Nephron progenitor cell (in vitro differentiated cells): Measurements from ENCODE around the gene GALNS.

Experiments
- DNase-seq: peaks from one replicate; pipeline ENCODE4 v3.0.0; 2021
- H3K27ac Mint-ChIP-seq: 2 replicates; pipeline ENCODE4 v1.8.0; 2021; ENCODE audit warnings: mild to moderate bottlenecking, moderate library complexity, mixed read lengths
- H3K27me3 Mint-ChIP-seq: 2 replicates; pipeline ENCODE4 v1.8.0; 2021; ENCODE audit warnings: mild to moderate bottlenecking, low read depth, mixed read lengths; ENCODE audit not compliant: poor library complexity
- H3K36me3 Mint-ChIP-seq: 2 replicates; pipeline ENCODE4 v1.8.0; 2021; ENCODE audit warnings: low read depth, mixed read lengths
- H3K4me1 Mint-ChIP-seq: 2 replicates; pipeline ENCODE4 v1.8.0; 2021; ENCODE audit warnings: mixed read lengths
- H3K4me3 Mint-ChIP-seq: 2 replicates; pipeline ENCODE4 v1.8.0; 2021; ENCODE audit warnings: mild to moderate bottlenecking, moderate library complexity, mixed read lengths
- H3K9me3 Mint-ChIP-seq: 2 replicates; pipeline ENCODE4 v1.8.0; 2021; ENCODE audit warnings: mild to moderate bottlenecking, moderate library complexity, mixed read lengths
- TF ChIP-seq, protein P1 (sequence below): fragments of 200-600 bp; sonication (generic); IDR thresholded peaks from 2 replicates; pipeline ENCODE4 v1.5.0; 2021; ENCODE audit warnings: antibody characterized with exemption

Gene GALNS

DNA sequence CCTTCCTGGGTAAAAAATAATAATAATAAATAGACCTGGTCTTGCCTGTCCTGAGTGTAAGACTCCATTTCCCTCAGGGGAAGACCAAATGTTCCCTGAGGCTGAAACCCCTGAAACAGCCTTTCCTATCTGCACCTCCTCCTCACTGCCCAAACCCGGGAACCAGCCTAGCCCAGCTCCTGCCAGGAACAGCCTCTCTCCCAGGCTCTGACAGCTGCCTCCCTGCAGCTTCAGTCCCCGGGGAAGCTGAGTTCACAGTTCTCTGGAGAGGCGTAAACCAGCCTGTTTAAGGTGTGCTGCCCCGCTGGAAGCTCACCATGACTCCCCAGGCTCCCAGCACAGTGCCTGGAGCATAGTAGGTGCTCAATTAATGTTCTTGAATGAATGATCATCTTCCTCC lies 60.5 kb downstream of the GALNS start:
- Mint-ChIP-seq H3K27me3 (peaks cover 17% of the 10 kb centered on the region), H3K4me3 (no peak overlapping the region), H3K36me3 (no peaks in the 10 kb centered on the region), H3K27ac (no peak overlapping the region), H3K4me1 (peaks cover 14% of the 10 kb centered on the region), H3K9me3 (no peaks in the 10 kb centered on the region)
- no peak for DNase-seq
- TF ChIP-seq, protein P1, sequence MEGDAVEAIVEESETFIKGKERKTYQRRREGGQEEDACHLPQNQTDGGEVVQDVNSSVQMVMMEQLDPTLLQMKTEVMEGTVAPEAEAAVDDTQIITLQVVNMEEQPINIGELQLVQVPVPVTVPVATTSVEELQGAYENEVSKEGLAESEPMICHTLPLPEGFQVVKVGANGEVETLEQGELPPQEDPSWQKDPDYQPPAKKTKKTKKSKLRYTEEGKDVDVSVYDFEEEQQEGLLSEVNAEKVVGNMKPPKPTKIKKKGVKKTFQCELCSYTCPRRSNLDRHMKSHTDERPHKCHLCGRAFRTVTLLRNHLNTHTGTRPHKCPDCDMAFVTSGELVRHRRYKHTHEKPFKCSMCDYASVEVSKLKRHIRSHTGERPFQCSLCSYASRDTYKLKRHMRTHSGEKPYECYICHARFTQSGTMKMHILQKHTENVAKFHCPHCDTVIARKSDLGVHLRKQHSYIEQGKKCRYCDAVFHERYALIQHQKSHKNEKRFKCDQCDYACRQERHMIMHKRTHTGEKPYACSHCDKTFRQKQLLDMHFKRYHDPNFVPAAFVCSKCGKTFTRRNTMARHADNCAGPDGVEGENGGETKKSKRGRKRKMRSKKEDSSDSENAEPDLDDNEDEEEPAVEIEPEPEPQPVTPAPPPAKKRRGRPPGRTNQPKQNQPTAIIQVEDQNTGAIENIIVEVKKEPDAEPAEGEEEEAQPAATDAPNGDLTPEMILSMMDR: no peak

DNA sequence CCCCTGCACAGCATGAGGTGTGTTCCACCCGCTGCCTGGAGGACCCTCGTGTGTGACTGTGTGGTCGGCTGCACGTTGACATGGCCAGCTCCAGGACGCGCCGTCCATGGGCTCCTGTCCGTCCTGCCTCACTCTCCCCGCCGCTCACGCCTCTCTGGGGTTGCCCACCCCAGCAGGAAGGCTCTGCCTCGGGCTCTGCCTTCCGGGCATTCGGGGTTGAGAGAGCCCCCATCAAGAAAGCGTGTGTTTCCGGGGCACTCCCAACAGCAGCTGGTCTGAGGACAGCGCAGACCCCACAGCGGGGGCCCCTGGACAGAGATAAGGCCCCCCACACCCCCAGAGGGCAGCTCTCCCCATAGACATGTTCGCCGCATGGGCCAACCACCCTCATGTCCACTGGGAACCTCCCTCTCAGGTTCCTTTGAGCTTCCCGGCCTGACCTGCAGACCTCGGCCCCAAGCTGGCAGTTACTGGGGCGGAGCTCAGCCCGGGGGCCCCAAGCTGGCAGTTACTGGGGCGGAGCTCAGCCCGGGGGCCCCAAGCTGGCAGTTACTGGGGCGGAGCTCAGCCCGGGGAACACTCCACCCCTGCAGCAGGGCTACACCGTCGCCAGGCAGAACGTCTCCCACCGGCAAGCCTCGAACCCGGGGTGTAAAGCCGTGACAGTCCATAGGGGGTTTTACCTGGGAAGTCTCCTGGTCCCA lies 63.3 kb downstream of the GALNS start:
- Mint-ChIP-seq H3K4me3 (no peak overlapping the region), H3K27me3 (peaks cover 31% of the 10 kb centered on the region), H3K4me1 (peaks cover 24% of the 10 kb centered on the region), H3K27ac (no peak overlapping the region), H3K36me3 (no peaks in the 10 kb centered on the region), H3K9me3 (no peaks in the 10 kb centered on the region)
- TF ChIP-seq, protein P1: no peak
- peak; percentile 8 for DNase-seq

DNA sequence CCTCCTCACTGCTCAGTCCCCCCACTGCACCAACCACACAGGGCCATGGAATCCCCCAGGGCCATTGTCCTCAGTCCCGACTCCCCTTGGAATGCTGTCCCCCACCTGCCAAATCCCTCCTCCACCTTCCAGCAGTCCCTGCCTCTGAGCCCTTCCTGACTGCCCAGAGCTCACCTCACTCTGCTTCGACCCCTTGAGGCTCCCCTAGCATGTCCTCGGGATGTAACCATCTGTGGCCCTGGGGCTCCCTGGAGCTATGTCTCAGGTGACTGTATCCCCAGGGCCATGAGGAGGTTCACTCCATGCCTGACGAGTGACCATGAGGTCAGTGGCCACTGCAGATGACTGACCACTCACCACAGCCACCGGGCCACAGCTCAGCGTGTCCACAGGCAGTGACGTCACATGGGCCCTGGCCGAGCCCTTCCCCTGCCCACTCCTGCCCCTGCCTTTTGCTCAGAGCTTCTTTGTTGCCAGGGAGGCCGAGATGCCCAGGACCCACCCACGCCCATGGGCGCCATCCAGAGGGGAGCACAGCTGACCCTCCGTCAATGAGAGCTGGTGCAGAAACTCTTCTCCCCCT lies 64.0 kb downstream of the GALNS start:
- Mint-ChIP-seq H3K4me1 (peaks cover 24% of the 10 kb centered on the region), H3K36me3 (no peaks in the 10 kb centered on the region), H3K4me3 (no peak overlapping the region), H3K27ac (no peak overlapping the region), H3K9me3 (no peaks in the 10 kb centered on the region), H3K27me3 (peaks cover 37% of the 10 kb centered on the region)
- TF ChIP-seq, protein P1: no peak
- DNase-seq: no peak

DNA sequence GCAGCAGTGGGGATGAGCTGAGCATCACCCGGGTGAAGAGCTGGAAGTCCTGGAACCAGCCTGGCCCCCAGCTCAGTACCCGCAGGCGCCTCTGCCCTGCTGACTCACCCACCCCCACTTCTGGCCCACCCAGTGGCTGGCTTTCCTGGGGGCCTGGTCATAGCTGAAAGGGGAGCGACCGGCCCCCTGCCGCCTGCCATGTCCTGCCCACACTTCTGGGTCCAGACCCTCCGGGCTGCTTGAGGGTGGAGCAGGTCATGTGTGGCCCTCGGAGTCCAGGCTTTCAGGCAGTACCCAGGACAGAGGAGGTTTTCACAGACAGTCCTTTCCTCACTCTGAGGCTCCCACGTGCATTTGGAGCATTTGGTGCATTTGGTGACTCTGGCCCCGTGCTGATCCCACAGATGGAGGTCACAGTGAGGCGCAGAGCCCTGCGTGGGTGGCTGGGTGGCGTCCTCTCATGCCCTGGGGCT lies 64.6 kb downstream of the GALNS start:
- Mint-ChIP-seq H3K27me3 (peaks cover 41% of the 10 kb centered on the region), H3K4me1 (peaks cover 24% of the 10 kb centered on the region), H3K36me3 (no peaks in the 10 kb centered on the region), H3K27ac (no peak overlapping the region), H3K4me3 (no peak overlapping the region), H3K9me3 (no peaks in the 10 kb centered on the region)
- DNase-seq: peak; percentile 2
- TF ChIP-seq, protein P1: no peak

DNA sequence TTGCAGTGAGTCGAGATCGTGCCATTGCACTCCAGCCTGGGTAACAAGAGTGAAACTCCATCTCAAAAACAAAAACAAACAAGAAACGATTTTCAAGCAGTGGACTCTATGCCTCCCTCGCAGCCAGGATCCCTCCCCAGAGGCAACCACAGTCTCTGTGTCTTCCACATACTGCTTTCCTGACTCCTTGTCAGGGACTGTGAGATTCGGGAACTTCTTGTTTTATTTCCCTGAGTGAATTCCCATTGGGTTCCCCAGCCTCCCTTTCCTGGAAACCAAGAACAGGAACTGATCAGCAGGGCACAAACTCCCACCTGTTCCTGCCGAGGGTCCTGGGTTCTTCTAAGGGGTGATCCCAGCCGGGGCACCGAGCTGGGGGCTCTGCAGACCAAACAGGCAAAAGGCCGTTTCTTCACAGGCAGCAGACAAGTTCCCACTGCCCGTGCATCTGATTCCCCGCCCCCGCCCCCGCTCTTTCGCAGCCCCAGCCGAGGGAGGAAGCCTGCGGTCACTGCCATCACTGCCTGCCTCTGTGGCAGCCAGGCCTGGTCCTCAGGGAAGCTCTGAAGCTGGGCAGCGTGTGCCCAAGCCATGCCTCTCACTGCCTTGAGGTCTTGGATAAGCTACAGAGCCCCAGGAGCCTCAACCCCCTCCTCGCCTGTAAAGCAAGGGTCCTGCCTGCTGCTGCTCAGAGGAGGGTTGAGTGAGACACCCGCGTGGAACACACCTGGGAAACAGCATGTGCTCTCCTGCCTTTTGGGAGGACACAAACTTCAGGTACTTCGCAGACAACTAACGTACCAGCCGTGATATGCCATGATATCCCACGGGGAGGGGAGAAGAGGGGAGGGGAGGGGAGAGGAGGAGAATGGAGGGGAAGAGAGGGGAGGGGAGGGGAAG lies 66.2 kb downstream of the GALNS start:
- no peaks in the 10 kb centered on the region for H3K9me3 Mint-ChIP-seq
- TF ChIP-seq, protein P1: no peak
- no peak overlapping the region for H3K4me3 Mint-ChIP-seq
- H3K27me3 Mint-ChIP-seq: peaks cover 53% of the 10 kb centered on the region
- H3K36me3 Mint-ChIP-seq: no peaks in the 10 kb centered on the region
- peaks cover 24% of the 10 kb centered on the region for H3K4me1 Mint-ChIP-seq
- peak; percentile 34 for DNase-seq
- no peak overlapping the region for H3K27ac Mint-ChIP-seq
